Measurements from ENCODE around the gene PRMT7. TPM values are rescaled to one million over a fixed set of nuclear protein-coding genes. Genes with fewer than 3 reads are reported as not detected.
A peak's percentile ranks its signal among the peaks of the same experiment; 100 is the strongest.

Gene PRMT7
- total and polyA plus RNA-seq, 8 donors = 11.6 to 47.9 (median 17.9) TPM

DNA sequence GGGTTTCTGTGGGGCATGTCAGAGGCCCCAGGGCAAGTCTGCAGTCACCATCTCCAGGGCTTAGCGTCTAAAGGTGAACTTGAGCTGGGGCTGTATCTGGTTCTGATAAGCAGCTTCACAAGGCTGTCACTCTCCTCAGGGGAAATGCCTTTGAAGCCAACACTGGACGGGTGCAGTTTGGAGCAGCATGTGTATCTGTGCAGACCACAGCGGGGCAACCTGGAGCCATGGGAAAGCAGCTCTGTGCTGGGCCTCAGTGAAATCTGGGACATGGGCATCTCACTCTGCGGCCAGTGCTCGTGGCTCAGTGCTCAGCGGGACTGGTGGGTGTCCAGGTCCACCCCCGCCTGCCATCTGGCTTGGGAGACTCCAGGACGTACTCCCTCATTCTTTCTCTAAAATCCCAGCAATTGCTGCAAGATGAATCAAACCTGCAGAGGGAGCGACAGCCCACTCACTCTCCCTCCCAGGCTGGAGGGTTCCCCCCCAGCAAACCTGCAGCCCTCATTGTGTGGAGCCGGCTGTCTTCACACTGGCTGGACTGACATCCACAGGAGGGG, 63.5 kb downstream of the PRMT7 start:
- DNase-seq = no peak
- 63 to 72% methylated on average over 10 of the region's 10 CpGs for WGBS, 2 donors
- intact Hi-C loops (cut with DNase I) = no loop called here
- no peaks in the 10 kb centered on the region for H3K36me3 ChIP-seq
- H3K27me3 ChIP-seq = no peaks in the 10 kb centered on the region
- no peak for FAIRE-seq
- no peaks in the 10 kb centered on the region for H3K9me3 ChIP-seq
- peak in 2 of 4 donors; percentile 57 to 60 for ATAC-seq
- no peak overlapping the region for H3K4me3 ChIP-seq
- TF ChIP-seq, protein P1, sequence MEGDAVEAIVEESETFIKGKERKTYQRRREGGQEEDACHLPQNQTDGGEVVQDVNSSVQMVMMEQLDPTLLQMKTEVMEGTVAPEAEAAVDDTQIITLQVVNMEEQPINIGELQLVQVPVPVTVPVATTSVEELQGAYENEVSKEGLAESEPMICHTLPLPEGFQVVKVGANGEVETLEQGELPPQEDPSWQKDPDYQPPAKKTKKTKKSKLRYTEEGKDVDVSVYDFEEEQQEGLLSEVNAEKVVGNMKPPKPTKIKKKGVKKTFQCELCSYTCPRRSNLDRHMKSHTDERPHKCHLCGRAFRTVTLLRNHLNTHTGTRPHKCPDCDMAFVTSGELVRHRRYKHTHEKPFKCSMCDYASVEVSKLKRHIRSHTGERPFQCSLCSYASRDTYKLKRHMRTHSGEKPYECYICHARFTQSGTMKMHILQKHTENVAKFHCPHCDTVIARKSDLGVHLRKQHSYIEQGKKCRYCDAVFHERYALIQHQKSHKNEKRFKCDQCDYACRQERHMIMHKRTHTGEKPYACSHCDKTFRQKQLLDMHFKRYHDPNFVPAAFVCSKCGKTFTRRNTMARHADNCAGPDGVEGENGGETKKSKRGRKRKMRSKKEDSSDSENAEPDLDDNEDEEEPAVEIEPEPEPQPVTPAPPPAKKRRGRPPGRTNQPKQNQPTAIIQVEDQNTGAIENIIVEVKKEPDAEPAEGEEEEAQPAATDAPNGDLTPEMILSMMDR (IDR thresholded peaks at IDR 0.05) = no peak
- H3K27ac ChIP-seq = no peak overlapping the region
- H3K4me1 ChIP-seq = no peaks in the 10 kb centered on the region

DNA sequence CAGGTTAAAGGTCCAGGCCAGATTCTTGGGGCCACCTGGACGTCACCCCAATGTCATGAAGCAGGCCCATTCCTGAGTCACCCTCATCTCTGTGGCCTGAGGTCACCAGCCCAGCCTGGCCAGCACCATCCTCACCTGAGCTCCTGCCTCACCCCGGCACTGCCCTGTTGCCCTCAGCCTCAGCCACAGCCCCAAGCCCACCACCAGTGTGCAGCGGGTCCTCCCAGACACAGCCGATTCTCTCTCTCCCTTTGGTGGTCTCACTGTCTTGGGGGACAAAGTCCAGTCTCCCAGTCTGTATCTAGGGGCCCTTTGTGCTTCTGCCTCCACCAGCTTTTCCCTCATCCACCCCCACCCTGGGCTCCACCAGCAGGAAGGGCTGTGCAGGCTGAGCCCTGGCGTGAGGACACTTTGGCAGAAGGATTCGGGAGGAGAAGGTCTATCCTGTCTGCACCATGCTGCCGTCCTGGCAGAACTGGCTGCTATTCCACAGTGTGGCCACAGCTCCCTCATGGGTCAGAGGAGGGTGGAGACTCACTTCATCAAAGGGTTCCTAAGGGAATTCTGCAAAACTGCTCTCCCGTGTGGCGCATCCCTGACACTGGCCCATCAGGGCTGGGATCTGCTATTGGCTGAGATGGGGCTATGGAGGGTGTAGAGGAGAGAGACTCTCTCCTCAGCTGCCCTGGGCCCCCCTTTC, 64.3 kb downstream of the PRMT7 start:
- no peaks in the 10 kb centered on the region for H3K36me3 ChIP-seq
- no peaks in the 10 kb centered on the region for H3K9me3 ChIP-seq
- ATAC-seq = no peak
- WGBS, 2 donors = 87 to 88% methylated on average over 9 of the region's 9 CpGs
- TF ChIP-seq, protein P1 (IDR thresholded peaks at IDR 0.05) = no peak
- no peak overlapping the region for H3K4me3 ChIP-seq
- intact Hi-C loops (cut with DNase I) = no loop called here
- FAIRE-seq = no peak
- DNase-seq = peak in 1 of 6 donors; percentile 7
- H3K4me1 ChIP-seq = no peaks in the 10 kb centered on the region
- H3K27ac ChIP-seq = no peak overlapping the region
- H3K27me3 ChIP-seq = no peaks in the 10 kb centered on the region

DNA sequence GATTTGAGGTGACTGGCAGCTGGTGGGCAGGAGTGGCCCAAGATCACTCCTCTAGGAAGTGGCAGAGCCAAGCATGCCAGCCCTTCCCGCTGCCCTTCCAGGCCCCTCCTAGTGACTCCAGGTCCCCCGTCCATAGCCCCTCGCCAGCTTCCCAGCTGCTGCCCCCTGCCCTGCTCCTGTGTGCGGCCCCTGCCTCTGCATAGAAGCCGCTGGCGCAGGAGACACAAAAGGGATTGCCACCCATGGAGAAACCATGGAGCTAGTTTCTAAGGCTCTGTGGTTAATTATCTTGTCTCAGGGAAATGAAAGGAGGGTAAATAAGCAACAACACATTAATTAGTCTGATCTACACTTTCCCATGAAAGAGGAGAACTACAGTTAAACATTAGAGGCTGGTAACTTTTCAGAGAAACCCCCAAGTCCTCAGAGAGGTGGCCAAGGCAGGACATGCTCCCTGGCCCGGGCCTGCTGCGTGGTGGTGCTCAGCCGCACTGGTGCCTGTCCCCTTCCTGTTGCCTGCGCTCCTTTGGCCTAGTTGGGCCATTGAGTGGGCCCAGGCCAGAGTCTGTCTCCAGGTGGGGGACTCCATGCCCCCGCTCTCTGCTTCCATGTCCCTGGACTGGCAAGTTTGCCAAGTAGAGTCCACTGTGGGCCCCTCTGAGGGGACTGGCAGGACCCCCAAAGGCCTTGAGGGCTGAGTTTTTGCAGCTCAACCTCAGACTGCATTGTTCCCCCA, 65.2 kb downstream of the PRMT7 start:
- no peaks in the 10 kb centered on the region for H3K4me1 ChIP-seq
- no peak overlapping the region for H3K4me3 ChIP-seq
- TF ChIP-seq, protein P1 (IDR thresholded peaks at IDR 0.05) = no peak
- peak in 1 of 6 donors; percentile 16 for DNase-seq
- H3K27me3 ChIP-seq = no peaks in the 10 kb centered on the region
- ATAC-seq = no peak
- H3K36me3 ChIP-seq = no peaks in the 10 kb centered on the region
- FAIRE-seq = no peak
- WGBS, 2 donors = 95% methylated on average over 11 of the region's 11 CpGs
- intact Hi-C loops (cut with DNase I) = no loop called here
- no peaks in the 10 kb centered on the region for H3K9me3 ChIP-seq
- no peak overlapping the region for H3K27ac ChIP-seq

DNA sequence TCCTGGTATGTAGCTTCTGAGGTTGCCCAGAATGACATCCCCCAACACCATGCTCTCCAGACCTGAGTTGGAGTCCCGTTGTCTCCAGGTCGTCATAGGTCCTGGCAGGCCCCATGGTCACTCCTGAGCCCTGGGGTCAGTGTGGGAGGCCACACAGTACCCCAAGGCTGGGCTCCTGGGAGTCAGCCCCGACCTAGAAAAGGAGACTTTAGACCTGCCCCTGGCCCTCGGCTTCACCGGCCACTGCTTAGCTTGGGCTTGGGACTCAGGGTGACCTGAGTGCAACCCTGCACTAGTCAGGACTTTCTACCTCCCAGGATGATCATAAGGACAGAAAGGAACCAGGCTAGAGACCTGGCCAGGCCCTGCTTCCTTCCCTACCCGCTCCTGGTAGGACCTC, 65.8 kb downstream of the PRMT7 start:
- H3K27ac ChIP-seq = no peak overlapping the region
- 91 to 96% methylated on average over 6 of the region's 6 CpGs for WGBS, 2 donors
- no peaks in the 10 kb centered on the region for H3K27me3 ChIP-seq
- H3K4me1 ChIP-seq = no peaks in the 10 kb centered on the region
- intact Hi-C loops (cut with DNase I) = no loop called here
- no peak for FAIRE-seq
- TF ChIP-seq, protein P1 (IDR thresholded peaks at IDR 0.05) = no peak
- no peak for ATAC-seq
- peak in 2 of 6 donors; percentile 10 to 25 for DNase-seq
- H3K9me3 ChIP-seq = no peaks in the 10 kb centered on the region
- H3K36me3 ChIP-seq = no peaks in the 10 kb centered on the region
- no peak overlapping the region for H3K4me3 ChIP-seq

Measured in pancreas (tissue), 10 donors.